ENCODE results near the gene PRKX.
"Not testable (repeated sequence)": the region's sequence is repeated elsewhere in the genome, so short reads cannot be mapped to it uniquely, and the experiment has no call there.

PRKX gene

GRCh38 chrX:3713225-3713936 lies at the start of gene PRKX:
Gene PRKX, minus strand, starts transcription at chrX:3713649. Its CDS starts 396 bp downstream, at chrX:3713253.
- DNase-seq (ENCODE audit: low read depth) = peak; percentile 58

GRCh38 chrX:3763111-3763510 lies 49.7 kb upstream of the PRKX start:
- no peak for DNase-seq (ENCODE audit: low read depth)

- no peak for DNase-seq (ENCODE audit: low read depth)
Observed at GRCh38 chrX:3757510-3758025, 44.1 kb upstream of the PRKX start.

- no peak for DNase-seq (ENCODE audit: low read depth)
Observed at GRCh38 chrX:3748052-3748559, 34.7 kb upstream of the PRKX start.

- DNase-seq (ENCODE audit: low read depth) = no peak
Observed at GRCh38 chrX:3743801-3744439, 30.5 kb upstream of the PRKX start.

GRCh38 chrX:3740946-3741345 lies 27.5 kb upstream of the PRKX start:
- DNase-seq (ENCODE audit: low read depth) = not testable (repeated sequence)

- DNase-seq (ENCODE audit: low read depth) = no peak
Observed at GRCh38 chrX:3738509-3738908, 25.1 kb upstream of the PRKX start.

- not testable (repeated sequence) for DNase-seq (ENCODE audit: low read depth)
Observed at GRCh38 chrX:3736536-3736935, 23.1 kb upstream of the PRKX start.

- not testable (repeated sequence) for DNase-seq (ENCODE audit: low read depth)
Observed at GRCh38 chrX:3735891-3736290, 22.4 kb upstream of the PRKX start.

GRCh38 chrX:3734456-3734855 lies 21.0 kb upstream of the PRKX start:
- not testable (repeated sequence) for DNase-seq (ENCODE audit: low read depth)

GRCh38 chrX:3733043-3733430 lies 19.6 kb upstream of the PRKX start:
- no peak for DNase-seq (ENCODE audit: low read depth)

GRCh38 chrX:3732326-3733042 lies 19.0 kb upstream of the PRKX start:
- DNase-seq (ENCODE audit: low read depth) = not testable (repeated sequence)

GRCh38 chrX:3728454-3728853 lies 15.0 kb upstream of the PRKX start:
- no peak for DNase-seq (ENCODE audit: low read depth)

- DNase-seq (ENCODE audit: low read depth) = not testable (repeated sequence)
Observed at GRCh38 chrX:3723460-3723859, 10.0 kb upstream of the PRKX start.

GRCh38 chrX:3717742-3718420 lies 4.4 kb upstream of the PRKX start:
- no peak for DNase-seq (ENCODE audit: low read depth)

- DNase-seq (ENCODE audit: low read depth) = no peak
Observed at GRCh38 chrX:3715921-3716320, 2.5 kb upstream of the PRKX start.

GRCh38 chrX:3714706-3715479 lies 1.4 kb upstream of the PRKX start:
- not testable (repeated sequence) for DNase-seq (ENCODE audit: low read depth)

GRCh38 chrX:3713937-3714434 lies 537 bp upstream of the PRKX start:
- no peak for DNase-seq (ENCODE audit: low read depth)

GRCh38 chrX:3712870-3713224 lies 602 bp downstream of the PRKX start:
- no peak for DNase-seq (ENCODE audit: low read depth)

GRCh38 chrX:3712051-3712869 lies 1.2 kb downstream of the PRKX start:
- DNase-seq (ENCODE audit: low read depth) = no peak

All from activated T-cell treated with anti-CD3 and anti-CD28 coated beads for 1 hour (primary cell).